ENCODE measurements around the gene TMEM60. TPM values are rescaled to one million over a fixed set of nuclear protein-coding genes. Genes with fewer than 3 reads are reported as not detected.

TMEM60 gene
- total and polyA plus RNA-seq, 2 experiments from 2014 or later: 12.6 to 44.4 TPM

GRCh38 chr7:77811516-77812289 is 13.5 kb upstream of the TMEM60 start:
- Histone ChIP-seq H3K27me3 (no peaks in the 10 kb centered on the region), H3K36me3 (no peaks in the 10 kb centered on the region), H3K9me3 (ENCODE audit: low read depth) (no peaks in the 10 kb centered on the region), H3K27ac (no peak overlapping the region), H3K4me1 (ENCODE audit: low read depth) (no peaks in the 10 kb centered on the region), H3K4me3 (no peak overlapping the region)
- no peak for DNase-seq (ENCODE audit: low read depth in 1 of 2, low spot score in 1 of 2)
- no peak for TF ChIP-seq CTCF (IDR thresholded peaks at IDR 0.05; ENCODE audit: low read depth, low read length)

GRCh38 chr7:77808517-77808916 is 10.3 kb upstream of the TMEM60 start:
- no peak overlapping the region for H3K27ac ChIP-seq
- H3K27me3 ChIP-seq: no peaks in the 10 kb centered on the region
- no peaks in the 10 kb centered on the region for H3K9me3 ChIP-seq (ENCODE audit: low read depth)
- TF ChIP-seq CTCF (IDR thresholded peaks at IDR 0.05; ENCODE audit: low read depth, low read length): no peak
- H3K36me3 ChIP-seq: no peaks in the 10 kb centered on the region
- no peak overlapping the region for H3K4me3 ChIP-seq
- no peaks in the 10 kb centered on the region for H3K4me1 ChIP-seq (ENCODE audit: low read depth)
- no peak for DNase-seq (ENCODE audit: low read depth in 1 of 2, low spot score in 1 of 2)

GRCh38 chr7:77806425-77806824 is 8.2 kb upstream of the TMEM60 start:
- Histone ChIP-seq H3K27me3 (no peaks in the 10 kb centered on the region), H3K36me3 (no peaks in the 10 kb centered on the region), H3K9me3 (ENCODE audit: low read depth) (no peaks in the 10 kb centered on the region), H3K4me1 (ENCODE audit: low read depth) (no peaks in the 10 kb centered on the region), H3K4me3 (no peak overlapping the region), H3K27ac (no peak overlapping the region)
- no peak for DNase-seq (ENCODE audit: low read depth in 1 of 2, low spot score in 1 of 2)
- TF ChIP-seq CTCF (IDR thresholded peaks at IDR 0.05; ENCODE audit: low read depth, low read length): no peak

DNA sequence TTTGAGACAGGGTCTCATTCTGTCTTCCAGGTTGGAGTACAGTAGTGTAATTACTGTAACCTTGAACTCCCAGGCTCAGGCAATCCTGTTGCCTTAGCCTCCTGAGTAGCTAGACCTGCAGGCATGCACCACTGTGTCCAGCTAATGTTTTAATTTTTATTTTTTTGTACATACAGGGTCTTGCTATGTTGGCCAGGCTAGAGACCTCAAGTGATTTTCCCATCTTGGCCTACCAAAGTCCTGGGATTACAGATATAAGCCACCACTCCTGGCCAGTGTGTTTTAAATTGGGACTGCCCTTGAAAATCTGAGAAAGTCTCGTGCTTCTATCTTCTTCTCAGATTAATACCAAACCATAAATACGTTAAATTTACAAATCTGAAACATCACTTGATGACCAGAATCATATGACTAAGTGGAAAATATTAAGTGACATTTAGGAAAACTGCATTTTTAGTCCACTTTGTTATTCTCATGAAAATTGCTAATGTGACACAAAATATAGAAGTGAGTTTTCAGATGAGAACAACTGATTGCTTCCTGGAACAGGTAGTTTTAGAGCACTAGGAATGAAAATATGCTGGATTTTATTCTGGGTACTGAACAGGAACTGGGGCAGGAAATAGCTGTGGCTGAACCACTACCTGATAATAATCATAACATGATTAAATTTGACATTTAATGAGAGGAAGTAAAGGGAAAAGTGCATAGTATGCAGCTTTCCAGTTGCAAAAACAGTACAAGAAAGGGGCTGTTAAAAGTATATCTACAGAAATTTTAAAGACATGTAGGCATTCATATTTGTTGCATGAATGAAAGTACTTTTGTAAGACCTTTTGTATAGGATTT is 4.5 kb upstream of the TMEM60 start:
- DNase-seq (ENCODE audit: low read depth in 1 of 2, low spot score in 1 of 2): peak in 1 of 2 donors; percentile 36
- no peak for TF ChIP-seq CTCF (IDR thresholded peaks at IDR 0.05; ENCODE audit: low read depth, low read length)
- Histone ChIP-seq H3K27me3 (no peaks in the 10 kb centered on the region), H3K4me3 (no peak overlapping the region), H3K36me3 (no peaks in the 10 kb centered on the region), H3K9me3 (ENCODE audit: low read depth) (no peaks in the 10 kb centered on the region), H3K27ac (no peak overlapping the region), H3K4me1 (ENCODE audit: low read depth) (peaks cover 12% of the 10 kb centered on the region)

GRCh38 chr7:77800730-77801129 is 2.5 kb upstream of the TMEM60 start:
- Histone ChIP-seq H3K9me3 (ENCODE audit: low read depth) (no peaks in the 10 kb centered on the region), H3K27ac (peak overlapping the region; percentile 85), H3K36me3 (no peaks in the 10 kb centered on the region), H3K27me3 (no peaks in the 10 kb centered on the region), H3K4me3 (no peak overlapping the region), H3K4me1 (ENCODE audit: low read depth) (peaks cover 22% of the 10 kb centered on the region)
- no peak for TF ChIP-seq CTCF (IDR thresholded peaks at IDR 0.05; ENCODE audit: low read depth, low read length)
- no peak for DNase-seq (ENCODE audit: low read depth in 1 of 2, low spot score in 1 of 2)
